ENCODE results near the gene C19orf12. TPM values are rescaled to one million over a fixed set of nuclear protein-coding genes. Genes with fewer than 3 reads are reported as not detected.
A peak's percentile ranks its signal among the peaks of the same experiment; 100 is the strongest.

The C19orf12 gene
- total and polyA plus RNA-seq, 2 of the 13 experiments (the other 11 are each of a cell fraction or from before 2014, with no cell fraction given), result 17.7 to 34.4 TPM

GRCh38 chr19:29714953-29715700, at the start of gene C19orf12 (continued):
- TF ChIP-seq, protein P1, sequence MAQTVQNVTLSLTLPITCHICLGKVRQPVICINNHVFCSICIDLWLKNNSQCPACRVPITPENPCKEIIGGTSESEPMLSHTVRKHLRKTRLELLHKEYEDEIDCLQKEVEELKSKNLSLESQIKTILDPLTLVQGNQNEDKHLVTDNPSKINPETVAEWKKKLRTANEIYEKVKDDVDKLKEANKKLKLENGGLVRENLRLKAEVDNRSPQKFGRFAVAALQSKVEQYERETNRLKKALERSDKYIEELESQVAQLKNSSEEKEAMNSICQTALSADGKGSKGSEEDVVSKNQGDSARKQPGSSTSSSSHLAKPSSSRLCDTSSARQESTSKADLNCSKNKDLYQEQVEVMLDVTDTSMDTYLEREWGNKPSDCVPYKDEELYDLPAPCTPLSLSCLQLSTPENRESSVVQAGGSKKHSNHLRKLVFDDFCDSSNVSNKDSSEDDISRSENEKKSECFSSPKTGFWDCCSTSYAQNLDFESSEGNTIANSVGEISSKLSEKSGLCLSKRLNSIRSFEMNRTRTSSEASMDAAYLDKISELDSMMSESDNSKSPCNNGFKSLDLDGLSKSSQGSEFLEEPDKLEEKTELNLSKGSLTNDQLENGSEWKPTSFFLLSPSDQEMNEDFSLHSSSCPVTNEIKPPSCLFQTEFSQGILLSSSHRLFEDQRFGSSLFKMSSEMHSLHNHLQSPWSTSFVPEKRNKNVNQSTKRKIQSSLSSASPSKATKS (CRISPR knock-in tag; IDR thresholded peaks at IDR 0.05), result no peak
- TF ChIP-seq ZNF205 (CRISPR knock-in tag; IDR thresholded peaks at IDR 0.05) (no peak), TAF15 (IDR thresholded peaks at IDR 0.05; ENCODE audit: low read depth, low read length, poor library complexity, severe bottlenecking) (no peak), ZNF414 (CRISPR knock-in tag; IDR thresholded peaks at IDR 0.05) (peak; percentile 55; the same call in 1 of the 2 replicates), ZNF724P (CRISPR knock-in tag; IDR thresholded peaks at IDR 0.05; ENCODE audit: borderline replicate concordance) (no peak), TBX3 (IDR thresholded peaks at IDR 0.05; ENCODE audit: borderline replicate concordance) (no peak), PLRG1 (conservative IDR thresholded peaks at IDR 0.05) (no peak), ZSCAN9 (CRISPR knock-in tag; IDR thresholded peaks at IDR 0.05; ENCODE audit: borderline replicate concordance) (peak; percentile 29; the same call in 1 of the 2 replicates), TCF7 (IDR thresholded peaks at IDR 0.05; ENCODE audit: low read depth) (no peak), ETV6 (CRISPR knock-in tag; conservative IDR thresholded peaks at IDR 0.05) (peak; percentile 51; the same call in 1 of the 2 replicates), NPAS2 (CRISPR knock-in tag; IDR thresholded peaks at IDR 0.05; ENCODE audit: borderline replicate concordance) (no peak), ZNF121 (CRISPR knock-in tag; IDR thresholded peaks at IDR 0.05) (no peak), ZNF776 (CRISPR knock-in tag; IDR thresholded peaks at IDR 0.05) (no peak; the same call in 1 of the 2 replicates), ZNF33A (CRISPR knock-in tag; IDR thresholded peaks at IDR 0.05; ENCODE audit: borderline replicate concordance) (no peak), AKAP8 (CRISPR knock-in tag; IDR thresholded peaks at IDR 0.05) (no peak), ZNF619 (CRISPR knock-in tag; IDR thresholded peaks at IDR 0.05) (no peak), ZNF773 (CRISPR knock-in tag; IDR thresholded peaks at IDR 0.05; ENCODE audit: borderline replicate concordance) (no peak), NFRKB (IDR thresholded peaks at IDR 0.05) (no peak), ZNF644 (CRISPR knock-in tag; IDR thresholded peaks at IDR 0.05; ENCODE audit: low read depth) (no peak), KAT2B (IDR thresholded peaks at IDR 0.05; ENCODE audit: borderline replicate concordance, low read depth, low read length) (no peak), ZNF34 (CRISPR knock-in tag; IDR thresholded peaks at IDR 0.05; ENCODE audit: borderline replicate concordance) (no peak), SP5 (CRISPR knock-in tag; IDR thresholded peaks at IDR 0.05; ENCODE audit: borderline replicate concordance, low read depth) (no peak), GFI1 (CRISPR knock-in tag; IDR thresholded peaks at IDR 0.05; ENCODE audit: borderline replicate concordance) (no peak), ZBTB37 (CRISPR knock-in tag; IDR thresholded peaks at IDR 0.05) (no peak), ZNF20 (CRISPR knock-in tag; IDR thresholded peaks at IDR 0.05) (no peak)
- TF ChIP-seq, protein P2, sequence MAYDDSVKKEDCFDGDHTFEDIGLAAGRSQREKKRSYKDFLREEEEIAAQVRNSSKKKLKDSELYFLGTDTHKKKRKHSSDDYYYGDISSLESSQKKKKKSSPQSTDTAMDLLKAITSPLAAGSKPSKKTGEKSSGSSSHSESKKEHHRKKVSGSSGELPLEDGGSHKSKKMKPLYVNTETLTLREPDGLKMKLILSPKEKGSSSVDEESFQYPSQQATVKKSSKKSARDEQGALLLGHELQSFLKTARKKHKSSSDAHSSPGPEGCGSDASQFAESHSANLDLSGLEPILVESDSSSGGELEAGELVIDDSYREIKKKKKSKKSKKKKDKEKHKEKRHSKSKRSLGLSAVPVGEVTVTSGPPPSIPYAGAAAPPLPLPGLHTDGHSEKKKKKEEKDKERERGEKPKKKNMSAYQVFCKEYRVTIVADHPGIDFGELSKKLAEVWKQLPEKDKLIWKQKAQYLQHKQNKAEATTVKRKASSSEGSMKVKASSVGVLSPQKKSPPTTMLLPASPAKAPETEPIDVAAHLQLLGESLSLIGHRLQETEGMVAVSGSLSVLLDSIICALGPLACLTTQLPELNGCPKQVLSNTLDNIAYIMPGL (CRISPR knock-in tag; IDR thresholded peaks at IDR 0.05; ENCODE audit: borderline replicate concordance in 1 of 2, low read depth in 1 of 2), result peak; percentile 40 to 55; a peak in 1 of 4 replicates
